Measurements from ENCODE around the gene SLC5A10. TPM values are rescaled to one million over a fixed set of nuclear protein-coding genes. Genes with fewer than 3 reads are reported as not detected.

Gene SLC5A10
- total and polyA plus RNA-seq, 12 donors, result 0.06 to 0.19 (median 0.10) TPM; not detected in 6

- H3K27ac ChIP-seq, result no peak overlapping the region
- no peaks in the 10 kb centered on the region for H3K4me1 ChIP-seq
- intact Hi-C loops (cut with DNase I), result no loop called here
- H3K27me3 ChIP-seq, result peaks cover 0 to 8% (median 0%) of the 10 kb centered on the region in 7 donors
- ATAC-seq (no peak), DNase-seq (no peak)
- 76 to 81% methylated on average over 7 of the region's 7 CpGs for WGBS, 2 donors
- no peaks in the 10 kb centered on the region for H3K9me3 ChIP-seq
- no peak overlapping the region for H3K4me3 ChIP-seq
- no peak for TF ChIP-seq CTCF (IDR thresholded peaks at IDR 0.05)
- H3K36me3 ChIP-seq, result peaks cover 0 to 5% (median 0%) of the 10 kb centered on the region in 9 donors
Measured at GRCh38 chr17:19016881-19017280, 64.9 kb downstream of the SLC5A10 start.

GRCh38 chr17:19017401-19017800, 65.4 kb downstream of the SLC5A10 start:
- 75 to 79% methylated on average over 12 of the region's 12 CpGs for WGBS, 2 donors
- no peaks in the 10 kb centered on the region for H3K4me1 ChIP-seq
- no peak for TF ChIP-seq CTCF (IDR thresholded peaks at IDR 0.05)
- intact Hi-C loops (cut with DNase I), result no loop called here
- no peak overlapping the region for H3K27ac ChIP-seq
- no peak overlapping the region for H3K4me3 ChIP-seq
- DNase-seq, result no peak
- peaks cover 0 to 5% (median 0%) of the 10 kb centered on the region in 9 donors for H3K36me3 ChIP-seq
- H3K27me3 ChIP-seq, result peaks cover 0 to 8% (median 0%) of the 10 kb centered on the region in 7 donors
- H3K9me3 ChIP-seq, result no peaks in the 10 kb centered on the region
- no peak for ATAC-seq

GRCh38 chr17:19017804-19018599, 66.0 kb downstream of the SLC5A10 start:
- no peak for DNase-seq
- 81 to 83% methylated on average over 16 of the region's 16 CpGs for WGBS, 2 donors
- no peak for TF ChIP-seq CTCF (IDR thresholded peaks at IDR 0.05)

GRCh38 chr17:19018600-19018950, 66.6 kb downstream of the SLC5A10 start:
- Histone ChIP-seq H3K4me1 (no peaks in the 10 kb centered on the region), H3K4me3 (no peak overlapping the region), H3K27ac (no peak overlapping the region), H3K9me3 (no peaks in the 10 kb centered on the region), H3K36me3 (peaks cover 0 to 5% (median 0%) of the 10 kb centered on the region in 9 donors), H3K27me3 (peaks cover 0 to 8% (median 0%) of the 10 kb centered on the region in 7 donors)
- ATAC-seq (no peak), DNase-seq (no peak)
- intact Hi-C loops (cut with DNase I), result no loop called here
- WGBS, 2 donors, result 82 to 87% methylated on average over 6 of the region's 6 CpGs
- TF ChIP-seq CTCF (IDR thresholded peaks at IDR 0.05), result no peak

More at GRCh38 chr17:19017804-19018599, 66.0 kb downstream of the SLC5A10 start:
- no peaks in the 10 kb centered on the region for H3K9me3 ChIP-seq
- ATAC-seq, result peak in 1 of 8 donors; percentile 8
- no peak overlapping the region for H3K4me3 ChIP-seq
- H3K36me3 ChIP-seq, result peaks cover 0 to 5% (median 0%) of the 10 kb centered on the region in 9 donors
- H3K27me3 ChIP-seq, result peaks cover 0 to 8% (median 0%) of the 10 kb centered on the region in 7 donors
- intact Hi-C loops (cut with DNase I), result no loop called here
- H3K27ac ChIP-seq, result no peak overlapping the region
- no peaks in the 10 kb centered on the region for H3K4me1 ChIP-seq
